ENCODE results near the gene NMNAT2. TPM values are rescaled to one million over a fixed set of nuclear protein-coding genes. Genes with fewer than 3 reads are reported as not detected.

The NMNAT2 gene
- total RNA-seq, 1 experiment from 2014 or later: not detected

DNA sequence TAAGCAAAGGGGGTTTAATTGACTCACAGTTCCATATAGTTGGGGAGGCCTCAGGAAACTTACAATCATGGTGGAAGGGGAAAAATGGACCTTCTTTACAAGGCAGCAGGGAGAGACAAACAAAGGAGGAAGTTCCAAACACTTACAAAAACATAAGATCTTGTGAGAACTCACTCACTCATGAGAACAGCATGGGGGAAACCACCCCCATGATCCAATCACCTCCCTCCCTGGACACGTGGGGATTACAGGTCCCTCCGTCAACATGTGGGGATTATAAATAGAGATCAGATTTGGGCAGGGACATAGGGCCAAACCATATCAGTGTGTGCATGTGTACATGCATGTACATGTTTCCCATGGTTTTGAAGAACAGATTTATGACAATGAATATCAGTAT lies 48.6 kb upstream of the NMNAT2 start:
- no peak overlapping the region for H3K4me3 ChIP-seq (replicated peaks in 1 of 2; ENCODE audit: low read depth in 1 of 2, low read length in 2 of 2)
- no peaks in the 10 kb centered on the region for H3K9me3 ChIP-seq (ENCODE audit: control insufficient read depth in 1 of 2, insufficient read depth in 1 of 2, low read depth in 1 of 2, low read length in 2 of 2)
- CTCF ChIA-PET: no interaction called here
- H3K27me3 ChIP-seq (ENCODE audit: insufficient read depth, low read length): no peaks in the 10 kb centered on the region
- DNase-seq (ENCODE audit: low read depth, low spot score): no peak
- H3K4me2 ChIP-seq (ENCODE audit: low read length): no peak overlapping the region
- TF ChIP-seq YY1 (IDR thresholded peaks at IDR 0.05; ENCODE audit: extremely low read depth, insufficient replicate concordance, low read depth, low read length): no peak
- no peaks in the 10 kb centered on the region for H3K36me3 ChIP-seq (ENCODE audit: control insufficient read depth in 1 of 2, insufficient read depth in 2 of 2, low read length in 2 of 2)
- H2AFZ ChIP-seq (ENCODE audit: low read depth, low read length, poor library complexity, severe bottlenecking): no peak overlapping the region
- RAD21 ChIA-PET (ENCODE audit: low non-redundant PET in 1 of 2, low total read pairs in 2 of 2, uncharacterized antibody in 2 of 2, unreplicated experiment in 2 of 2): no interaction called here
- BruUV-seq (replicated peaks): no TSS peak
- no peaks in the 10 kb centered on the region for H3K79me2 ChIP-seq (ENCODE audit: insufficient read depth, low read length)
- H3K9ac ChIP-seq (ENCODE audit: low read length): no peak overlapping the region
- H3K4me1 ChIP-seq (ENCODE audit: control insufficient read depth in 1 of 2, insufficient read depth in 2 of 2, low read length in 2 of 2): peaks cover 1 to 38% of the 10 kb centered on the region in 2 experiments; a peak in 3 of 4 replicates
- no peaks in the 10 kb centered on the region for H4K20me1 ChIP-seq (ENCODE audit: insufficient read depth)
- intact Hi-C loops (cut with micrococcal nuclease): no loop called here
- POLR2A ChIA-PET: no interaction called here
- H3K9me2 ChIP-seq (ENCODE audit: insufficient read depth): no peaks in the 10 kb centered on the region
- H3K27ac ChIP-seq (ENCODE audit: low read depth, low read length): no peak overlapping the region
- no peak for ATAC-seq

DNA sequence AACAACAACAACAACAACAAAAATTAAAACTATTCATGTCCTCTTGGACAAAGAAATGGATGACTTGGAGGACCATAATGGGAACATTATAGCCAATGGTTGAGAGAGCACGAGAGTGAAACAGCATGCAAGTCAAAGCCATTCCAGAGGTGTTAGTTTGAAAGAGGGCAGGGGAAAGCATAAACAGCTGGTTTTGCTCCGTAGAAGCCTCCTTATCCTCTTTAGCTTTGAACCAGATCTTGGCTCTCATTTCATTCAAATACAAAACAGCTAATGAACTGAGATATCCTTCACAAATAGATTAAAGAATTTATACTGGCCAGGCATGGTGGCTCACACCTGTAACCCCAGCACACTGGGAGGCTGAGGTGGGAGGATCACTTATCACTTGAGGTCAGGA lies 45.4 kb upstream of the NMNAT2 start:
- H3K36me3 ChIP-seq (ENCODE audit: control insufficient read depth in 1 of 2, insufficient read depth in 2 of 2, low read length in 2 of 2): no peaks in the 10 kb centered on the region
- no peak for TF ChIP-seq ZFX (IDR thresholded peaks at IDR 0.05)
- H3K9me2 ChIP-seq (ENCODE audit: insufficient read depth): no peaks in the 10 kb centered on the region
- ChIA-PET CTCF (no interaction called here), RAD21 (ENCODE audit: low non-redundant PET in 1 of 2, low total read pairs in 2 of 2, uncharacterized antibody in 2 of 2, unreplicated experiment in 2 of 2) (no interaction called here), POLR2A (no interaction called here)
- H3K9ac ChIP-seq (ENCODE audit: low read length): no peak overlapping the region
- intact Hi-C loops (cut with micrococcal nuclease): no loop called here
- no peak overlapping the region for H3K4me2 ChIP-seq (ENCODE audit: low read length)
- no peaks in the 10 kb centered on the region for H3K27me3 ChIP-seq (ENCODE audit: insufficient read depth, low read length)
- H3K4me1 ChIP-seq (ENCODE audit: control insufficient read depth in 1 of 2, insufficient read depth in 2 of 2, low read length in 2 of 2): peaks cover 13 to 30% of the 10 kb centered on the region in 2 experiments; a peak in 3 of 4 replicates
- no peaks in the 10 kb centered on the region for H3K79me2 ChIP-seq (ENCODE audit: insufficient read depth, low read length)
- H3K27ac ChIP-seq (ENCODE audit: low read depth, low read length): no peak overlapping the region
- no TSS peak for BruUV-seq (replicated peaks)
- DNase-seq (ENCODE audit: low read depth, low spot score) (no peak), ATAC-seq (no peak)
- no peaks in the 10 kb centered on the region for H3K9me3 ChIP-seq (ENCODE audit: control insufficient read depth in 1 of 2, insufficient read depth in 1 of 2, low read depth in 1 of 2, low read length in 2 of 2)
- no peaks in the 10 kb centered on the region for H4K20me1 ChIP-seq (ENCODE audit: insufficient read depth)
- no peak overlapping the region for H2AFZ ChIP-seq (ENCODE audit: low read depth, low read length, poor library complexity, severe bottlenecking)
- H3K4me3 ChIP-seq (replicated peaks in 1 of 2; ENCODE audit: low read depth in 1 of 2, low read length in 2 of 2): no peak overlapping the region

DNA sequence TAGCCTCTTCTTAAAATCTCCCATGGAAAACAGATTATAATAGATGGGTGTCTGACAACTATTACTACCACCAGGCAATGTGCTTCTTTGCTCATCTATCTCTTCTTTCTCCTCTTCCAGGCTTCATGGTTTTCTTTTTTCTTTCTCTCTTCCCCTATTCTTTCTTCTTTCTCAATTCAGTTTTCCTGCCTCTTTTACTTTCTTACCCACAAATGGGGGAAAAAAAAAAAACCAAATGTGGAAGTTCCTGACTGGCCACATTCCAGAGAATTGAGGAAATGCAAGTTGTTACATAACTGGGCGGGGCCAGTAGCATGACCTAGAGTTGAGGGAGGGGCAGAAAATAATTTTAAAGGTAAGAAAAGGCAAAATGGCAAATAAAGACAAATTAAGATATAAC lies 43.2 kb upstream of the NMNAT2 start:
- Histone ChIP-seq H3K9me3 (ENCODE audit: control insufficient read depth in 1 of 2, insufficient read depth in 1 of 2, low read depth in 1 of 2, low read length in 2 of 2) (no peaks in the 10 kb centered on the region), H3K4me2 (ENCODE audit: low read length) (peak overlapping the region; percentile 62), H3K36me3 (ENCODE audit: control insufficient read depth in 1 of 2, insufficient read depth in 2 of 2, low read length in 2 of 2) (no peaks in the 10 kb centered on the region), H2AFZ (ENCODE audit: low read depth, low read length, poor library complexity, severe bottlenecking) (peak overlapping the region; percentile 94), H3K4me1 (ENCODE audit: control insufficient read depth in 1 of 2, insufficient read depth in 2 of 2, low read length in 2 of 2) (peaks cover 13 to 22% of the 10 kb centered on the region in 2 experiments; a peak in 3 of 4 replicates), H3K9me2 (ENCODE audit: insufficient read depth) (no peaks in the 10 kb centered on the region), H4K20me1 (ENCODE audit: insufficient read depth) (no peaks in the 10 kb centered on the region), H3K4me3 (replicated peaks in 1 of 2; ENCODE audit: low read depth in 1 of 2, low read length in 2 of 2) (no peak overlapping the region), H3K79me2 (ENCODE audit: insufficient read depth, low read length) (no peaks in the 10 kb centered on the region), H3K27ac (ENCODE audit: low read depth, low read length) (no peak overlapping the region), H3K9ac (ENCODE audit: low read length) (no peak overlapping the region), H3K27me3 (ENCODE audit: insufficient read depth, low read length) (no peaks in the 10 kb centered on the region)
- DNase-seq (ENCODE audit: low read depth, low spot score) (no peak), ATAC-seq (0 out of 2 replicates have a peak, but pooled peaks have one; percentile 20)
- intact Hi-C loops (cut with micrococcal nuclease): no loop called here
- CTCF ChIA-PET: no interaction called here
- POLR2A ChIA-PET: no interaction called here
- no TSS peak for BruUV-seq (replicated peaks)
- RAD21 ChIA-PET (ENCODE audit: low non-redundant PET in 1 of 2, low total read pairs in 2 of 2, uncharacterized antibody in 2 of 2, unreplicated experiment in 2 of 2): no interaction called here
- TF ChIP-seq, protein P1, sequence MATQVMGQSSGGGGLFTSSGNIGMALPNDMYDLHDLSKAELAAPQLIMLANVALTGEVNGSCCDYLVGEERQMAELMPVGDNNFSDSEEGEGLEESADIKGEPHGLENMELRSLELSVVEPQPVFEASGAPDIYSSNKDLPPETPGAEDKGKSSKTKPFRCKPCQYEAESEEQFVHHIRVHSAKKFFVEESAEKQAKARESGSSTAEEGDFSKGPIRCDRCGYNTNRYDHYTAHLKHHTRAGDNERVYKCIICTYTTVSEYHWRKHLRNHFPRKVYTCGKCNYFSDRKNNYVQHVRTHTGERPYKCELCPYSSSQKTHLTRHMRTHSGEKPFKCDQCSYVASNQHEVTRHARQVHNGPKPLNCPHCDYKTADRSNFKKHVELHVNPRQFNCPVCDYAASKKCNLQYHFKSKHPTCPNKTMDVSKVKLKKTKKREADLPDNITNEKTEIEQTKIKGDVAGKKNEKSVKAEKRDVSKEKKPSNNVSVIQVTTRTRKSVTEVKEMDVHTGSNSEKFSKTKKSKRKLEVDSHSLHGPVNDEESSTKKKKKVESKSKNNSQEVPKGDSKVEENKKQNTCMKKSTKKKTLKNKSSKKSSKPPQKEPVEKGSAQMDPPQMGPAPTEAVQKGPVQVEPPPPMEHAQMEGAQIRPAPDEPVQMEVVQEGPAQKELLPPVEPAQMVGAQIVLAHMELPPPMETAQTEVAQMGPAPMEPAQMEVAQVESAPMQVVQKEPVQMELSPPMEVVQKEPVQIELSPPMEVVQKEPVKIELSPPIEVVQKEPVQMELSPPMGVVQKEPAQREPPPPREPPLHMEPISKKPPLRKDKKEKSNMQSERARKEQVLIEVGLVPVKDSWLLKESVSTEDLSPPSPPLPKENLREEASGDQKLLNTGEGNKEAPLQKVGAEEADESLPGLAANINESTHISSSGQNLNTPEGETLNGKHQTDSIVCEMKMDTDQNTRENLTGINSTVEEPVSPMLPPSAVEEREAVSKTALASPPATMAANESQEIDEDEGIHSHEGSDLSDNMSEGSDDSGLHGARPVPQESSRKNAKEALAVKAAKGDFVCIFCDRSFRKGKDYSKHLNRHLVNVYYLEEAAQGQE (IDR thresholded peaks at IDR 0.05; ENCODE audit: low read depth): no peak
- TF ChIP-seq, protein P2, sequence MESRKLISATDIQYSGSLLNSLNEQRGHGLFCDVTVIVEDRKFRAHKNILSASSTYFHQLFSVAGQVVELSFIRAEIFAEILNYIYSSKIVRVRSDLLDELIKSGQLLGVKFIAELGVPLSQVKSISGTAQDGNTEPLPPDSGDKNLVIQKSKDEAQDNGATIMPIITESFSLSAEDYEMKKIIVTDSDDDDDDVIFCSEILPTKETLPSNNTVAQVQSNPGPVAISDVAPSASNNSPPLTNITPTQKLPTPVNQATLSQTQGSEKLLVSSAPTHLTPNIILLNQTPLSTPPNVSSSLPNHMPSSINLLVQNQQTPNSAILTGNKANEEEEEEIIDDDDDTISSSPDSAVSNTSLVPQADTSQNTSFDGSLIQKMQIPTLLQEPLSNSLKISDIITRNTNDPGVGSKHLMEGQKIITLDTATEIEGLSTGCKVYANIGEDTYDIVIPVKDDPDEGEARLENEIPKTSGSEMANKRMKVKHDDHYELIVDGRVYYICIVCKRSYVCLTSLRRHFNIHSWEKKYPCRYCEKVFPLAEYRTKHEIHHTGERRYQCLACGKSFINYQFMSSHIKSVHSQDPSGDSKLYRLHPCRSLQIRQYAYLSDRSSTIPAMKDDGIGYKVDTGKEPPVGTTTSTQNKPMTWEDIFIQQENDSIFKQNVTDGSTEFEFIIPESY (IDR thresholded peaks at IDR 0.05; ENCODE audit: extremely low read depth, insufficient replicate concordance, low read length): no peak
- TF ChIP-seq SP1 (IDR thresholded peaks at IDR 0.05; ENCODE audit: low read depth) (peak; percentile 57), SRF (IDR thresholded peaks at IDR 0.05; ENCODE audit: low read depth) (peak; percentile 56; the same call in 1 of the 2 replicates), EGR1 (IDR thresholded peaks at IDR 0.05; ENCODE audit: low read depth) (no peak), YY1 (IDR thresholded peaks at IDR 0.05; ENCODE audit: extremely low read depth, insufficient replicate concordance, low read depth, low read length) (no peak)

All from HCT116 (cell line).